Upper lobe of left lung (tissue), 6 donors: ENCODE measurements around the gene CEP72. TPM values are rescaled to one million over a fixed set of nuclear protein-coding genes. Genes with fewer than 3 reads are reported as not detected.
A peak's percentile ranks its signal among the peaks of the same experiment; 100 is the strongest.

Experiments
- ATAC-seq, 2 donors: fragments of 200-7000 bp; cut with Tn5 transposase; one replicate each; pipeline ENCODE4 v1.9.1; 2022; ENCODE audit warnings: mild to moderate bottlenecking in 2 of 2, moderate library complexity in 2 of 2; ENCODE audit not compliant: low FRiP score in 2 of 2
- DNase-seq, 2 donors: peaks; one replicate each; pipeline ENCODE4 v3.0.0-alpha.2; 2019 to 2020
- H3K27ac ChIP-seq, 4 donors: fragments of 200-600 bp; sonication (generic); one replicate each; pipeline ENCODE4 v1.5.1; 2016 to 2019
- H3K27me3 ChIP-seq, 4 donors: fragments of 200-600 bp; sonication (generic); one replicate each; pipeline ENCODE4 v1.5.1; 2017 to 2019
- H3K36me3 ChIP-seq, 4 donors: fragments of 200-600 bp; sonication (generic); one replicate each; pipeline ENCODE4 v1.5.1; 2016 to 2019
- H3K4me1 ChIP-seq, 4 donors: fragments of 200-600 bp; sonication (generic); one replicate each; pipeline ENCODE4 v1.5.1; 2018 to 2019
- H3K4me3 ChIP-seq, 4 donors: fragments of 200-600 bp; sonication (generic); one replicate each; pipeline ENCODE4 v1.5.1; 2017 to 2019; ENCODE audit warnings: mild to moderate bottlenecking in 2 of 4, moderate library complexity in 1 of 4
- H3K9me3 ChIP-seq, 4 donors: fragments of 200-600 bp; sonication (generic); one replicate each; pipeline ENCODE4 v1.5.1; 2018 to 2019
- EP300 ChIP-seq, 4 donors: sonication (generic); formaldehyde crosslinking; IDR thresholded peaks; one replicate each; pipeline ENCODE4 v1.5.1; 2017; ENCODE audit warnings: antibody characterized with exemption in 4 of 4, control low read depth in 2 of 4
- POLR2A ChIP-seq, 4 donors: fragments of 450-650 bp; IDR thresholded peaks; one replicate each; pipeline ENCODE4 v1.5.1; 2016 to 2017; ENCODE audit warnings: antibody characterized with exemption in 4 of 4, mild to moderate bottlenecking in 2 of 4
- POLR2AphosphoS5 ChIP-seq, 2 donors: sonication (generic); formaldehyde crosslinking; IDR thresholded peaks; one replicate each; pipeline ENCODE4 v1.5.1; 2017; ENCODE audit warnings: antibody characterized with exemption in 2 of 2
- WGBS, 2 donors: methylation state at CpG; one replicate each; pipeline ENCODE4 v1.1.5; 2017 to 2018; 5-methylcytosine and 5-hydroxymethylcytosine counted together
- total RNA-seq, 6 donors: library from RNA; depleted of rRNA in 4 of 6; stranded (reverse); fragments of >200 nt in 4 of 6; gene quantifications; one replicate each; pipeline versions ENCODE4 v1.1.0 to v1.2.1, GENCODE V29; 2016 to 2021
- TF ChIP-seq, protein P1 (sequence below), 6 experiments: fragments of 450-650 bp in 4 of 6; fragments of 200-600 bp in 2 of 6; sonication (generic) in 2 of 6; IDR thresholded peaks; one replicate each; pipeline ENCODE4 v1.5.1; 2016 to 2019; ENCODE audit warnings: antibody characterized with exemption in 6 of 6
- donor health status: DM: no; HTN: no; CAD: no; lungs with moderate emphysema.
- donor health status: DM: no; HTN: yes; CAD: no; lungs with severe emphysema.

Gene CEP72
- total RNA-seq, 6 donors from 2014 or later: 6.8 to 21.0 (median 9.4) TPM

DNA sequence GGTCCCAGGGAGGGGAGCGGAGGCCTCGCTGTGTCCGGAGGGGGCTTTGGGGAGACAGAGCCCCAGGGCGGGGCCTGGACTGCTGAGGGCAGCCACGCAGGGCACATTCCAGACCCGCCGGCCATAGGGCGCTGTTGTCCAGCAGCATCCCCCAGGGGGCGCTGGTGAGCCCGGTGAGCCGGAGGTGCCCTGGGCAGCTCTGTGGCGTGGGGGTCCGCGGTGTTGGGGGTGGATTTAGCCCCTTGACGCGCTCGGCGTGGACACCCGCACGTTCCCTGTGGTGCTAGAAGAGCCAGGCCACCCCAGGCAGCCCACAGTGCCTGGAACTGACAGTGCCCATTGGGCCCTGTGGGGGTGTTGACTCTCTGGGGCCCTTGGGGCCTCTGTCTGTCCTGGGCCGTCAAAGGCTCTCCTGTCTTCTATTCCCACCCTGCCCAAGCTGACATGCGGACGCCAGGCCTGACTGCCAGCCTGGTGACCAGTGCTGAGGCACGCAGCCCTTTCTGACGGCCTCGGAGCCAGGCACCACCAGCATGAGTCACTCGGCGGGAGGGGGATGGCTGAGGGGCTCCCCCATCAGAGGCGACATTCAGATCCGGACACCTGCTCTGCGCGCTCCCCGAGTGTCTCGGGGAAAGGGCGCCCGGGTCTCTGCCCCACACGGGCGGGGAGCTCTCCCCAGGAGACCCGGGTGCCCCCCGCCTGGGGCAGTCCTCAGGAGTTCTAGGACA, 57.1 kb downstream of the CEP72 start:
- peaks cover 23 to 33% (median 30%) of the 10 kb centered on the region in 4 donors for H3K4me1 ChIP-seq
- H3K4me3 ChIP-seq: no peak overlapping the region
- TF ChIP-seq POLR2AphosphoS5 (IDR thresholded peaks at IDR 0.05): no peak
- TF ChIP-seq, protein P1, sequence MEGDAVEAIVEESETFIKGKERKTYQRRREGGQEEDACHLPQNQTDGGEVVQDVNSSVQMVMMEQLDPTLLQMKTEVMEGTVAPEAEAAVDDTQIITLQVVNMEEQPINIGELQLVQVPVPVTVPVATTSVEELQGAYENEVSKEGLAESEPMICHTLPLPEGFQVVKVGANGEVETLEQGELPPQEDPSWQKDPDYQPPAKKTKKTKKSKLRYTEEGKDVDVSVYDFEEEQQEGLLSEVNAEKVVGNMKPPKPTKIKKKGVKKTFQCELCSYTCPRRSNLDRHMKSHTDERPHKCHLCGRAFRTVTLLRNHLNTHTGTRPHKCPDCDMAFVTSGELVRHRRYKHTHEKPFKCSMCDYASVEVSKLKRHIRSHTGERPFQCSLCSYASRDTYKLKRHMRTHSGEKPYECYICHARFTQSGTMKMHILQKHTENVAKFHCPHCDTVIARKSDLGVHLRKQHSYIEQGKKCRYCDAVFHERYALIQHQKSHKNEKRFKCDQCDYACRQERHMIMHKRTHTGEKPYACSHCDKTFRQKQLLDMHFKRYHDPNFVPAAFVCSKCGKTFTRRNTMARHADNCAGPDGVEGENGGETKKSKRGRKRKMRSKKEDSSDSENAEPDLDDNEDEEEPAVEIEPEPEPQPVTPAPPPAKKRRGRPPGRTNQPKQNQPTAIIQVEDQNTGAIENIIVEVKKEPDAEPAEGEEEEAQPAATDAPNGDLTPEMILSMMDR (IDR thresholded peaks at IDR 0.05): peak; percentile 66 to 84 (median 75)
- DNase-seq (peak; percentile 23 to 77), ATAC-seq (peak in 1 of 2 donors; percentile 13)
- 70 to 74% methylated on average over 14 to 40 of the region's 40 CpGs for WGBS, 2 donors
- no peaks in the 10 kb centered on the region for H3K9me3 ChIP-seq
- no peak overlapping the region for H3K27ac ChIP-seq
- peaks cover 0 to 24% (median 13%) of the 10 kb centered on the region in 4 donors for H3K36me3 ChIP-seq
- H3K27me3 ChIP-seq: no peaks in the 10 kb centered on the region

DNA sequence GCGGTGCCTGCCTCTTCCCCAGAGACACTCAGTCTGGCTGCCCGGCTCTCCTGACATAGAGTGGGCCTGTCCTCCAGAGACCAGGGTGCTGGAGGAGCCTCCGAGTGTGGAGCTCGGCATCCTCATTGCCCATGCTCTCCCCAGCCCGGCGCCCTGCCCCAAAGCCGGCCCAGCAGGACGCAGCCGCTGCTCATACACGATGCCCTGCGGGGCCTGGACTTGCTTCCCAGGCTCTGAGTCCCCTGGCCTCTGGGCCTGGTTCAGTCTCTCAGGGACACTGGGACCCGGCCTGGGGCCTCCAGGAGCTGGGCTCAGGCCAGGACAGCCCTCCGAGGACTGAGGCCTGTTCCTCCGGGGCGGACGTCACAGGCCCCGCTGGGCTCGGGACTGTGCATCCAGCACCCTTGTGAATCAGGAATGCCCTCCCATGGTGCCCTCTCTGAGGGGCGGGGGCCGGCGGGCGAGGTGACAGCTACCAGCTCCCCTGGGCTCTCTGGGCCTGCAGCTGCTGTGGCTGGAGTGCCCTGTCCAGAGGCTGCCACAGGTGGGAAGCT, 57.8 kb downstream of the CEP72 start:
- H3K4me1 ChIP-seq: peaks cover 23 to 36% (median 32%) of the 10 kb centered on the region in 4 donors
- no peak for TF ChIP-seq POLR2A (IDR thresholded peaks at IDR 0.05)
- TF ChIP-seq POLR2AphosphoS5 (IDR thresholded peaks at IDR 0.05): no peak
- TF ChIP-seq, protein P1 (IDR thresholded peaks at IDR 0.05): no peak
- no peak for TF ChIP-seq EP300 (IDR thresholded peaks at IDR 0.05)
- DNase-seq (peak in 1 of 2 donors; percentile 86), ATAC-seq (no peak)
- no peaks in the 10 kb centered on the region for H3K27me3 ChIP-seq
- H3K4me3 ChIP-seq: no peak overlapping the region
- 95 to 100% methylated on average over 2 to 4 of the region's 22 CpGs for WGBS, 2 donors
- no peaks in the 10 kb centered on the region for H3K9me3 ChIP-seq
- H3K27ac ChIP-seq: no peak overlapping the region
- H3K36me3 ChIP-seq: peaks cover 0 to 17% (median 7%) of the 10 kb centered on the region in 4 donors

DNA sequence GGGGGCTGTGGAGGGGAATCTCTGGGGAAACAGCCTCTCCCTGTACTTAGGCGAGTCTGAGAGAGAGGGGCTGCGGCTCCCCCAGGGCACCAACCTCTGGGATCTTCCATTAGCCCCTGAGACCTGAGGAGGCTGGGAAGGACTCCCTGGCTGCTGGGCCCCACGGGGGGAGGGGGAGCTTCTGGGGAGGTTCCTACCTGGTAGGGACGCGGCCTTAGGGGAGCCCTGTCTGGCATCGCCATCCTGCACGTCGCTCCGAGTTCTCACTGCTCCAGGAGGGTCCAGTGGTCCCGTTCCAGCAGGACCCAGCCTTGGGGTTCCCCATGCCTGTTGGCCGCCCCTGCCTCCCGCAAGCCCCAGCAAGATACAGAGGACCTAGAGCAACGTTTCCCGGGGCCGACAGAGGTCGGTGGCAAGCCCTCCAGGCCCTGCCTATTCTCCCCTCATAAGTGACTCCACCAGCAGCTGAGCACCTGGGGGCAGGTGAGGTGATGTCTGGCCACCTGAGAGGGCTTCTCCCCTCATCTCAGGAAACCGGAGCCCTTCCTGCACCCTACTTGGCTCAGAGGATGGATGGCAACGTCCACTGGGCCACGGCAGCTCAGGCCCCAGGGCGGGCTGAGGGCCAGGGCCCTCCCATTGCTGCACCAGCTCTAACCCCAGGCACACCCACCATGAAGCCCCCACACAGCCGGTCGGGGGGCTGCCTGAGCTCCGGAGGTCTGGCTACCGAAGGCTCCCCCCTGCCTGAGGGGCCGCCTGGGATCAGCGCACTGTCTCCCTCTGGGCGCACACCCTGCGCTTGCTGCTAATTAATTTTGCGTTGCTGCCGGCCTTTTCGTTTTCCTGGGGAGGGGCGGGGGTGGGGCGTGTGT, 58.5 kb downstream of the CEP72 start:
- ATAC-seq: no peak
- H3K36me3 ChIP-seq: peaks cover 0 to 12% (median 4%) of the 10 kb centered on the region in 4 donors
- no peak overlapping the region for H3K27ac ChIP-seq
- no peak overlapping the region for H3K4me3 ChIP-seq
- WGBS, 2 donors: 74 to 77% methylated on average over 14 to 31 of the region's 33 CpGs
- TF ChIP-seq POLR2AphosphoS5 (IDR thresholded peaks at IDR 0.05) (no peak), POLR2A (IDR thresholded peaks at IDR 0.05) (no peak), EP300 (IDR thresholded peaks at IDR 0.05) (no peak)
- TF ChIP-seq, protein P1 (IDR thresholded peaks at IDR 0.05): no peak
- H3K9me3 ChIP-seq: no peaks in the 10 kb centered on the region
- peak; percentile 19 to 73 for DNase-seq
- H3K27me3 ChIP-seq: no peaks in the 10 kb centered on the region
- H3K4me1 ChIP-seq: peaks cover 23 to 36% (median 32%) of the 10 kb centered on the region in 4 donors

DNA sequence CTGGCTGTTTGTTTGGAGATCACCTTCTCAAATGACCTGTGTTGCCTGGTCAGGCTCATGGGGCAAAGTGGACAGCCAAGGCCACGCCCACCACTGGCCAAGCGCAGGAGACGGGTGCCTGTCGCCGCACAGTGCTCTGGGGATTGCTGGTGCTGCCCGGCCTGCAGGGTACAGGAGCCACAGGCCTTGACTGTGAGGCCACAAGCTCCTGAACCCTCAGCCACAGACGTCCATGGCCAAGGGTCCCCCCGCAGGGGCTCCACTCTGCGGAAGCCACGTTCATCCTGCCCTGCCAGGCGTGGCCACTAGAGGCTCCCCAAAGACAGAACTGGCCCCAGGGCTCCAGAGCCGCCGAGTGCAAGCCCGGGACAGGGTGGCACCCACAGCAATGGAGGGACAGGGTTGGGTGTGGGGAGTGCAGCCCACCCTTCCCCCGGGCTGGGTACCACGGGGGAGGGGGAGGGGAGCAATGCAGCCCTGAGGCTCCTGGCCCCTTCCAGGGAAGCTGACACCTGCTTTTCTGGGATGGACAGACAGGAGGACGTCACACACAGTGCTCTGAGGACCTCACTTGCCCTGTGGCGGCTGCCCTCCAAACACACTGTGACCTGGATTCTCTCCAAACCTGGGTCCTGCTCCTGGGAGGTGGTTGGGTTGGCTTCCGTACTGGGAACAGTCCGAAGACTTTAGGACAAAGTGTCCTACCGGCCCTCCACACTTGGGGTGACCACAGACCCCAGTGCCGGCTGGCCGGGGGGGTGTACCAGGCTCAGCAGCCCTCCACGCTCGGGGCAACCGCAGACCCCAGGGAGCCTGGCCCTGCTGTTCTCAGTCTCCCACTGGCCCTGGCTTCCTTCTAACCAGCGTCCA, 59.6 kb downstream of the CEP72 start:
- H3K27me3 ChIP-seq: no peaks in the 10 kb centered on the region
- peak overlapping the region in 1 of 4 donors; percentile 41 for H3K27ac ChIP-seq
- peak overlapping the region in 1 of 4 donors; percentile 27 for H3K4me3 ChIP-seq
- no peak for TF ChIP-seq POLR2AphosphoS5 (IDR thresholded peaks at IDR 0.05)
- no peak for TF ChIP-seq EP300 (IDR thresholded peaks at IDR 0.05)
- TF ChIP-seq POLR2A (IDR thresholded peaks at IDR 0.05): no peak
- TF ChIP-seq, protein P1 (IDR thresholded peaks at IDR 0.05): peak; percentile 87 to 97 (median 92)
- DNase-seq (peak; percentile 65 to 89), ATAC-seq (peak; percentile 82 to 86)
- H3K4me1 ChIP-seq: peaks cover 23 to 36% (median 32%) of the 10 kb centered on the region in 4 donors
- H3K36me3 ChIP-seq: peaks cover 0 to 4% (median 0%) of the 10 kb centered on the region in 4 donors
- 20 to 30% methylated on average over 2 to 21 of the region's 27 CpGs for WGBS, 2 donors
- H3K9me3 ChIP-seq: no peaks in the 10 kb centered on the region
